Measurements from ENCODE around the gene FOXJ1.

- no peak for TF ChIP-seq CTCF (conservative IDR thresholded peaks at IDR 0.05; ENCODE audit: low read depth, low read length)
- no peak for TF ChIP-seq NFE2L2 (IDR thresholded peaks at IDR 0.05; ENCODE audit: low read depth, low read length)
- TF ChIP-seq MXI1 (IDR thresholded peaks at IDR 0.05; ENCODE audit: borderline replicate concordance, low read depth, low read length), result no peak
- TF ChIP-seq RCOR1 (IDR thresholded peaks at IDR 0.05; ENCODE audit: insufficient replicate concordance, low read length), result no peak
- TF ChIP-seq CEBPB (IDR thresholded peaks at IDR 0.05; ENCODE audit: low read depth, low read length), result no peak
- TF ChIP-seq POLR2A (IDR thresholded peaks at IDR 0.05; ENCODE audit: low read depth, low read length), result no peak
These were observed 18.1 kb upstream of the FOXJ1 start for GRCh38 chr17:76159157-76159556.

All from IMR-90 (cell line).